Stimulated activated CD4-positive, alpha-beta T cell treated with anti-CD3 and anti-CD28 coated beads, Interleukin-2, amount 100 ng/mL, for 48 hours (primary cell): ENCODE measurements around the gene TAF1.
"Not testable (repeated sequence)": the region's sequence is repeated elsewhere in the genome, so short reads cannot be mapped to it uniquely, and the experiment has no call there.

ENCODE experiments used
- DNase-seq, 2 donors: peaks; one replicate each; pipeline ENCODE4 v3.0.0-alpha.2; 2020

The TAF1 gene

DNA sequence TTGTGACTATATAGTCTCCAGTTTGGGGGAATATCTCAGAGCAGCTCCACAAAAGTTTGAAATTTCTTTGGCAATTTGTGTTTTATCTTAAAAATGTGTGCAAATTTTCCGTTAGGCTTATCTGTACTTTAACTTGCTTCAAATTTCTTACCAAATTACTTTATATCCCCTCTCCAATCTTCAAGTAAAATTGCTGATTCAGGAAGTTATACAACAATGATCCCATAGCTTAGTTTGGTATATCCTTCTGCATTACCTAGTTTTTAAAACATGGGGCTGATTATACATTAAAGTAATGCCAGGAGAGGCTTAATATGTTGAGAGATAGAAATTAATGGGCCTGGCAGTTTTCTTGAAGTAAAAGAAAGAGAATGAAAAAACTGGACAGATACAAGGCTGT is 66.6 kb downstream of the TAF1 start:
- no peak for DNase-seq

DNA sequence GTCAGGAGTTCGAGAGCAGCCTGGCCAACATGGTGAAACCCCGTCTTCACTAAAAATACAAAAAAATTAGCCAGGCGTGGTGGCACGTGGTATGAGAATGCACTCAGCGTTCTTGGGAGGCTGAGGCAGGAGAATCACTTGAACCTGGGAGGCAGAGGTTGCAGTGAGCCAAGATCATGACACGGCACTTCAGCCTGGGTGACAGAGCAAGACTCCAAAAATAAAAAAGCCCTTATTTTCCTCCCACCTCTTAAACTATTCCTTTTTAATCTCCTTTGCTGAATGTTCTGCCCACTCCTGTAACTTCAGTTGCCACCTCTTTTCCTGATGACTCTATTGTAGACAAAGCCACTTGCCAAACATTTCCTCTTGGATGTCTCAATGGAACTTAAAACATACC is 72.6 kb downstream of the TAF1 start:
- no peak for DNase-seq

DNA sequence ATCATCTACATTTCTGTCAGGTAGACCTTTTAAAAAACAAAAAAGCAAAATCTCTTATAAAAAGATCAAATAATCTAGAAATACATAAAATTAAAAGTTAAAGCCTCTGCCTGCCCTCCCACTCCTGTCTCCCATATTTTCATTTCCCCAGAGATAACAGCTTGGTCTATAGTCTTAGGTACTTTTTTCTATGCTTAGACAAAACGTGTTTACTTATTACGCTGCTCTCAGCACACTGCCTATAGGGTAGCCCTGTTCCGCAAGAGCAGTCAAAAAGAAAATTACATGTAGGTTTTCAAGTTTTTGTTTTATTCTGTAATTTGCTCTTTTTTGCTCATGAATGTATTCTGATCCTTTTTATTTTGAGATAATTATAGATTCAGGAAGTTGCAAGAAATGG is 73.3 kb downstream of the TAF1 start:
- DNase-seq, result no peak

DNA sequence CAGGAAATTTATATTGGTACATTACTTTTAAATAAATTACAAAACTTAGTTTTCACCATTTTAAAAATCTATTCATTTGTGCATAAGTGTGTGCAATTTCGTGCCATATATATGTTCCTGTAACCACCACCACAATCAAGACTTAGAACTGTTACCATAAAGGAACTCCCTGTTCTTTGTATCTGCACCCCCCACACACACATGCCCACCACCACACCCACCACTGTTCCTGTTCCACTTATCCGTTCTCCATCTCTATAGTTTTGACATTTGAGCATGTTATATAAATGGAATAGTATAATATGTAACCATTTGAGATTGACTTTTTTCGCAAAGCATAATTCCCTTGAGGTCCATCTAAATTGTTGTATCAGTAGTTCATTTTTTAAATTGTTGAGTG is 73.7 kb downstream of the TAF1 start:
- no peak for DNase-seq

DNA sequence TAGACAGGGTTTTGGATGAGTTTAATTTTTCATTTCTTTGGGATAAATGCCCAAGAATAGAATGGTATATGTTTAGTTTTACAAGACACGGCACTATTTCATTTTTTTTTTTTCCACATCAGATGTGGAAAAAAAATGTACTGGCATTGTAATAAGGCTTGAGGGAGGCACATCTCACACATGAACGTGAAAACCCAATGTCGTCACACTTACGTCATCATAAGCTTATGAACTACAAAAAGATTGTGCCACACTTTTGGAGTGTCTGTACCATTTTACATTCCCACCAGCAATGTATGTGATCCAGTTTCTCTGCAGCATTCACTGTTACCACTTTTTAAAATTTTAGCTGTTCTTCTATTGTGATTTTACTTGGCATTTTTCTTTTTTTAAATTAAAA is 74.2 kb downstream of the TAF1 start:
- no peak for DNase-seq

DNA sequence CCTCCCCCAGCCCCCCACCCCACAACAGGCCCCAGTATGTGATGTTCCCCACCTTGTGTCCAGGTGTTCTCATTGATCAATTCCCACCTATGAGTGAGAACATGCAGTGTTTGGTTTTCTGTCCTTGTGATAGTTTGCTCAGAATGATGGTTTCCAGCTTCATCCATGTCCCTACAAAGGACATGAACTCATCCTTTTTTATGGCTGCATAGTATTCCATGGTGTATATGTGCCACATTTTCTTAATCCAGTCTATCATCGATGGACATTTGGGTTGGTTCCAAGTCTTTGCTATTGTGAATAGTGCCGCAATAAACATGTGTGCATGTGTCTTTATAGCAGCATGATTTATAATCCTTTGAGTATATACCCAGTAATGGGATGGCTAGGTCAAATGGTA is 75.7 kb downstream of the TAF1 start:
- not testable (repeated sequence) for DNase-seq

DNA sequence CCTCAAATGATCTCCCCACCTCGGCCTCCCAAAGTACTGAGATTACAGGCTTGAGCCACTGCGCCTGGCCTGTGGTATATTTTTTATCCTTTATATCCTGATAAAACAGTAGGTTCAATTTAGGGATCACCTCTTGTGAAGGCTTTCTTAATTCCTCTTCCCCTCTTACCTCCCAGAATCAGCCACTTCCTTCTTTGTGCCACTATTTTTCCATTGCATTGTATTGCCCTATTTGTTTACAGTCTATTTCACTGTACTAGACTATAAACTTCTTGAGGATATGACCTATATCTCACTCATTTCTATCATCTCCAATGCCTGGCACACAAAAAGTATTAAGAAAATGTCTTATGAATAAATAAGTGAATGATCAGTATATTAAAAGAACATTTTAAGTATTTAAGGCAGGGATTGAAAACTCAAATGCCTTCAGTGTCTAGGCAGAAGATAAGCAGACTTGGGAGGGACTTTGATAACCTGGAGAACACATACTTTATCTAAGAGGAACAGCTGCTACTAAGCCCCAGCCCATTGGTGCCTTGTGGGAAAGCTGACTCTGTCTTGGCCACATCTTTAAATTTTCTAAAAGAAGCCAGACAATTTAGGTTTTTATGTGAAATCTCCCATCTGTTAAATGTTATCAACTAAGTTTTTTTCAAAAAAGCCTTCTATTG is 84.4 kb downstream of the TAF1 start:
- DNase-seq, result no peak

DNA sequence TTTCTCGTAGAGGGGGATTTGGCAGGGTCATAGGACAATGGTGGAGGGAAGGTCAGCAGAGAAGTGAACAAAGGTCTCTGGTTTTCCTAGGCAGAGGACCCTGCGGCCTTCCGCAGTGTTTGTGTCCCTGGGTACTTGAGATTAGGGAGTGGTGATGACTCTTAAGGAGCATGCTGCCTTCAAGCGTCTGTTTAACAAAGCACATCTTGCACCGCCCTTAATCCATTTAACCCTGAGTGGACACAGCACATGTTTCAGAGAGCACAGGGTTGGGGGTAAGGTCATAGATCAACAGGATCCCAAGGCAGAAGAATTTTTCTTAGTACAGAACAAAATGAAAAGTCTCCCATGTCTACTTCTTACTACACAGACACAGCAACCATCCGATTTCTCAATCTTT is 85.4 kb downstream of the TAF1 start:
- not testable (repeated sequence) for DNase-seq

DNA sequence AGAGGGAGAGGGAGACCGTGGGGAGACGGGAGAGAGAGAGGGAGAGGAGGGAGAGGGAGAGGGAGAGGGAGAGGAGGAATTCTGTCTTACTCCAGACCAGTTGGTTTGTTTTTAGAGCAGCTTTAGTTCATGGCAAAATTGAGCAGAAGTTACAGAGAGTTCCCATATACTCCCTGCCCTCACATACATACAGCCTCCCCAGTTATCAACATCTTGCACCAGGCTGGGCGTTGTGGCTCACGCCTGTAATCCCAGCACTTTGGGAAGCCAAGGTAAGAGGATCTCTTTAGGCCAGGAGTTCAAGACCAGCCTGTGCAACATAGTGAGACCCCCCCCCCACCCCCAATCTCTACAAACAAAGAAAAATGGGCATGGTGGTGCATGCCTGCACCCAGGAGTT is 86.9 kb downstream of the TAF1 start:
- no peak for DNase-seq

DNA sequence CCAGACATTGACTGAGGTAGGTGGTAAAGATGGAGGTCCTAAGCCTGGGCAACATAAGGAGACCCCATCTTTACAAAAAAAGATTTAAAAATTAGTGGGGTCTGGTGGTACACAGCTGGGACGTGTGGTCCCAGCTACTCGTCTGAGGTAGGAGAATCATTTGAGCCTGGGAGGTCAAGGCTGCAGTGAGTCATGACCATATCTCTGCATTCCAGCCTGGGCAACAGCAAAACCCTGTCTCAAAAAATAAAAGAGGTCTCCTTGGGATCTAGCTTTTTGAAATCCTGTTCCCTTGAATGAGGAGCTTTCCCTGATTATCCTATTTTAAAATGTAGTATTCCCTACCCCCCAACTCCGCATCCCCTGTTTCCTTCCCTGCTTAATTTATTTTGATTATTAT is 88.1 kb downstream of the TAF1 start:
- no peak for DNase-seq

DNA sequence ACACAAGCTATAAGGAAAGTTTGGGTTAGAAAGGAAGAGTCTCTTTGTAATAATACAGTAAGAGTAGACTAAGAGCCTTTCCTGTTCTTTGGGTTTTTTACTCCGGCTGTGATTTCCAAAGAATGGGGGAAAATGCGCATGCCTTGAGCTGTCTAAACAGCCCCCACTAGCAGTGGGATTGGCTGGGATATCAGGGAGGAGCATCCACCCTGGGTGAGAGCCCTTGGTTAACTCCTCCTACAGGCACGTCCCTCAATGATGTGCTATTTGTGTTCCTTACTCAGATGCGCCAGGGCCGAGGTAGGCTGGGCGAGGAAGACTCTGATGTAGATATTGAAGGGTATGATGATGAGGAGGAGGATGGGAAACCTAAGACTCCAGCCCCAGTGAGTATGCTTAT is 92.7 kb downstream of the TAF1 start:
- DNase-seq, result no peak

DNA sequence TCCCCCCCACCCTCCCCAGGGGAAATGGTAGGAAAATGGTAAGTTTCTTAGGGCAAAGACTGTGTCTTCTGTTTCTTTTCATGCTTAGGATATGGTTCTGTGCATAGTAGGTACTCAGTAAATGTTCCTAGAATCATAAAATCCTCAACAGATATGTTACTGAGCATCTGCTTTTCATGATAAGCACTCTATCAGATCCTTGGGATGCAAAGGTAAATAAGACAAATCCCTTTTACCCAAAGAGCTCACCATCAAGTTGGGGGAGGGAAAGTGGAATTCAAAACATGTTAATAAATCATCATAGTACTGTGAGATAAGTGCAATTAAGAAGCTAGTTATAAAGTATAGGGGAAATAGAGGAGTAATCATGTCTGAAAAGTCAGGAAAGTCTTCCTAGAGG is 98.8 kb downstream of the TAF1 start:
- DNase-seq, result no peak

DNA sequence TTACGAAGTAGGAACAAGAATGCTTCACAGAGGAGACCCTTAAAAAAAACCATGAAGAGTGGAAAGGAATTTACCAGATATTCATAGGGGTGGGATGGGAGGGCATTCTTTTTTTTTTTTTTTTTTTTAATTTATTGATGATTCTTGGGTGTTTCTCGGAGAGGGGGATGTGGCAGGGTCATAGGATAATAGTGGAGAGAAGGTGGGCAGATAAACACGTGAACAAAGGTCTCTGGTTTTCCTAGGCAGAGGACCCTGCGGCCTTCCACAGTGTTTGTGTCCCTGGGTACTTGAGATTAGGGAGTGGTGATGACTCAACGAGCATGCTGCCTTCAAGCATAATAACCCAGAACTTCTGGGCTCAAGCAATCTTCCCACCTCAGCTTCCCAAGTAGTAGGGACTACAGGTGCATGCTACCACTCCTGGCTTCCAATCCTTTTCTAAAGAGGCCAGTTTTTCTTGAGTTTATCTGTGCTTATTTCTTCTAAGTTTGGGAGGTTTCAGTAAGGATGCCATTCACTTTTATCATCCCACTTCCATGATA is 100.9 kb downstream of the TAF1 start:
- DNase-seq, result no peak

DNA sequence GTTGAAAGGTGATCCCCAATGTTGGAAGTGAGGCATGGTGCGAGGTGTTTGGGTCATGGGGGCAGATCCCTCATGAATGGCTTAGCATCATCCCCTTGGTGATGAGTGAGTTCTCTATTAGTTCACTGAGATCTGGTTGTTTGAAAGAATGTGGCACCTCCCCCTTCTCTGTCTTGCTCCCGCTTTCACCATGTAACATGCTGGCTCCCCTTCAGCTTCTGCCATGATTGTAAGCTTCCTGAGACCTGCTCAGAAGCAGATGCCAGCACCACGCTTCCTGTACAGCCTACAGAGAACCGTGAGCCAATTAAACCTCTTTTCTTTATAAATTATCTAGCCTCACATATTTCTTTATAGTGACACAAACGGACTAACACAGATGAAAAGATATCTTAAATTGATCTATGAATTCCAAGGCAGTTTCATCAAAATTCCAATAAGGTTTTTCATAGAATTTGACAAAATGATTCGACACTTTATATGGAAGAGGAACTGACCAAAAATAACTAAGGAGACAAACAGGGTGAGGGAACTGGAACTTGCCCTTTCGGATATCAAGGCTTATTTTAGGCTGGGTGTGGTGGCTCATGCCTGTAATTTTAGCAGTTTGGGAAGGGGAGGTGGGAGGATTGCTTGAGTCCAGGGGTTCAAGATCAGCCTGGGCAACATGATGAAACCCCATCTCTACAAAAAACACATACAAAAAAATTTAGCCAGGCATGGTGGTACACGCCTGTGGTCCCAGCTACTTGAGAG is 109.8 kb downstream of the TAF1 start:
- DNase-seq, result no peak

DNA sequence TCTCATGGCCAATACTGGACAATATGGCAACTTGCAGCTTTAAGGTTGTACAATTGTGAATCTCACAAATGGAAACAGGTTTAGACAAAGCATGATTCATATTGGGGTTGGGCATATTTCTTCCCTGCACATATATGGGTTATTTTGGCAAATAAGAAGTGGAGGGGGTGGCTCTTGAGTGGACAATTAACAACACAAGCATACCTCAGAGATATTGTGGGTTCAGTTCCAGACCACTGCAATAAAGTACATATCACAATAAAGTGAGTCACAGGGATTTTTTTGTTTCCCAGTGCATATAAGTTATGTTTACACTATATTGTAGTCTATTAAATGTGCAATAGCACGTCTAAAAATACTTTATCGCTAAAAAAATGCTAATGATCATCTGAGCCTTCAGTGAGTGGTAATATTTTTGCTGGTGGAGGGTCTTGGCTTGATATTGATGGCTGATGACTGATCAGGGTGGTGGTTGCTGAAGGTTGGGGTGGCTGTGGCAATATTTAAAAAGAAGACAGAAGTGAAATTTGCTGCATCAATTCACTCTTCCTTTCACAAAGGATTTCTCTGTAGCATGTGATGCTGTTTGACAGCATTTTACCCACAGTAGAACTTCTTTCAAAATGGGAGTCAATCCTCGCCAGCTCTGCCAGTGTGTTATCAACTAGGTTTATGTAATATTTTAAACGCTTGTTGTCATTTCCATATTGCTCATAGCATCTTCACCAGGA is 116.2 kb downstream of the TAF1 start:
- DNase-seq, result no peak

DNA sequence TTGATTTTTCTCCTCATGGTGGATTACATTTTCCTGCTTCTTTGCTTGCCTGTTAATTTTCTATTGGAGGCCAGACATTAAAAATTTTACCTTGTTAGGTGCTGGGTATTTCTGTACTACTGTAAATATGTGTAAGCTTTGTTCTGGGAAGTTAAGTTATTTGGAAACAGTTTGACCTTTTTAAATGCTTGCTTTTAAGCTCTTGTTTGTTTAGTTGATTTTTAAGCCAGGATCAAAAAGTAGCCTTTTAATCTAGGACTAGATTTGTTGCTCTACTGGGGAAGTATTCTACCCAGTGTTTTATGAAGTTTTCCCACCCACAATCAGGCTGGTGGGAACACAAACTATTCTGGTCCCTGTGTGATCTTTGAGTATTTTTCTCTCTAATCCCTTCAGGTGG is 121.7 kb downstream of the TAF1 start:
- DNase-seq, result no peak

DNA sequence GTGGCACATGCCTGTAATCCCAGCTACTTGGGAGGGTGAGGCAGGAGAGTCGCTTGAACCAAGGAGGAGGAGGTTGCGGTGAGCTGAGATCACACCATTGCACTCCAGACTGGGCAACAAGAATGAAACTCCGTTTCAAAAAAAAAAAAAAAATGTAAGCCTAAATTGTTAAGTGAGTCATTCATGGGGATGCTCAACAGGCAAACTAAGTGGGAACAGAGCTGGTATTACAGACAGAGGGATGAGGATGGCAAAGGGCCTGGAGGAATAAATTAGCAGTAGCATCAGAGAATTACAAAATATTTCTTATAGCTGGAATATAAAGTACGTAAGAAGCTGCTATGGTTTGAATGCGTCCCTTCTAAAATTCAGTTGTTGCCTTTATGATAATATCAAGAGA is 123.4 kb downstream of the TAF1 start:
- DNase-seq, result no peak

DNA sequence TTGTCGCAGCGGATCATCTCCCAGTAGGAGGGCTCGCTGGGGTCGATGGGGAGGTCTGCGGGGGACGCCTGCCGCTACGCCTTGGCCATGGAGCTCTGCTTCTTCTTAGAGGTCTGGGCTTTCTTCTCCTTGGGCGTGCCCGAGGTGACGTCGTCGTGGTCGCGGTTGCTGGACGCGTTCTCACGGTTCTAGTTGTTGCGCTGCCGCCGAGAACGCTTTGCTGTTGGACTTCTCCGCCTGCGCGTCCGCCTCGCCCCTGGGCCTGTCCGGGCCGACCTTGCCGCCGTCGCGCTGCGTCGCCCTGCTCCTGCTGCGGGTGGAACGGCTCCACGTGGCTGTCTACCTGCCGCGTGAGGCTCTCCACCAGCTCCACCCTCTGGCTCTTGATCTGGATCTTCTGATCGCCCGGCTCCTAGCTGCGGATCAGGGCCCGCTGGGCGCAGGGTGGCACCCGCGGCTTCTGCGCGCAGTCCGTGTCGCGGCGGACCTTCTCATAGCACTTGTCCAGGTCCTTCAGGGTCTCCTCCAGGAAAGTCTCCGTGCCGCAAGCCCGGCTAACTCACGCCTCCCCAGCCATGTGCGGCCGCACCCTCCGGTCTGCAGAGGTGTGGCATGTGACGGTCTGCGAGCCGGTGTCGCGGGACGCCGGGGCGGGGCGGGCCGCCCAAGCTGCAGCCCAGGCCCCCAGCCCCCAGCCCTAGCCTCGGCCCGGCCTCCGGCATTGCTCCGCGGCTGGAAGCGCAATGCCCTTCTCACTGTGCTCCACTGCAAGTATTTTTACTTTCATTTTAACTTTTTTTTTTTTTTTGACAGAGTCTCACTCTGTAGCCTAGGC is 126.3 kb downstream of the TAF1 start:
- DNase-seq, result peak; percentile 21 to 36

DNA sequence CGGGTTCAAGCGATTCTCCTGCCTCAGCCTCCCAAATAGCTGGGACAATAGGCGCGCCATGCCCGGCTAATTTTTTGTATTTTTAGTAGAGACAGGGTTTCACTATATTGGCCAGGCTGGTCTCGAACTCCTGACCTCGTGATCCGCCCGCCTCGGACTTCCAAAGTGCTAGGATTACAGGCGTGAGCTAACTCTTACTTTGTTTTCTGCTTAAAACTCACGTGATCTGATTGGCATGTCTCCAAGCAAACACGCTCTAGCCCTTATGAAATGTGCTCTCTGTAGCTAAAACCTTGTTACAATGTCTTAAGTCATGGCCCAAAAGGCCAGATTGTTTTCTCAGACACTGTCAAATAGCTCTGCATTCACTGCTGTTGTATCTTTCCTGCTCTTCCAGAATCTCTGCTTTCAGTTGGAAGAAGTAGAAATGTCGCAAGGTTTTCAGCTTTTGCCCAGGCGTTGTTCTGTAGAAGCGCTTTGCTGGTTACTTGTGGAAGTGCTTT is 127.0 kb downstream of the TAF1 start:
- DNase-seq, result no peak

DNA sequence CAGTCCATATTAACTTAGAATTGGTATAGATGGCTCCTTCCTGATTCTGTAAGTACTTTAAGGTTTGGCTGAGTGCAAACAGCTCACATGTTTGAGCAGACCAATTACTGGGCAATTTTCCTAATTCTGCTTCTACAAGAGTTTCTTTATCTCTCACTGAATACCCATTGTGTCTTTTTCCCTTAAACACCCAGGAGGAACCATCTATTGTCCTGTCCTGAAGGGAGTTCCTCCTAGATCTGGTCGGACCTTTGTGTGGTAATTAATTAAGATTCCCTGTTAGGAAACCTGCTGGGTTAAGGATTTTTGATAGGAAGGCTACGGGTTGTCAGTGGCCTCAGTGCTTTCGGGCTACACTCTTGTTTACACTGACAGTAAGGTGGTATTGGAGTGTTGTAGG is 129.8 kb downstream of the TAF1 start:
- not testable (repeated sequence) for DNase-seq

DNA sequence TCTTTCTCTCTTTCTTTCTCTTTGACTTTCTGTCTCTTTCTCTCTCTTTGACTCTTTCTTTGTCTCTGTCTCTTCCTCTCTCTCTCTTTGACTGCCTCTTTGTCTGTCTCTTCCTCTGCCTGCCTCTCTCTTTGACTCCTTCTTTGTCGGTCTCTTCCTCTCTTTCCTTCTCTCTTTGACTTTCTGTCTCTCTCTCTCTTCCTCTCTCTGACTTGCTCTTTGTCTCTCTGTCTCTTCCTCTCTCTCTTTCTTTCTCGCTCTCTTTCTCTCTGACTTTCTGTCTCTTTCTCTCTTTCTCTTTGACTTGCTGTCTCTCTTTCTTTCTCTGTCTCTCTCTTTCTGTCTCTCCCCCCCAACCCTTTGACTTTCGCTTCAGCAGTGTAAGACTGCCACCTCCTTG is 130.3 kb downstream of the TAF1 start:
- no peak for DNase-seq

DNA sequence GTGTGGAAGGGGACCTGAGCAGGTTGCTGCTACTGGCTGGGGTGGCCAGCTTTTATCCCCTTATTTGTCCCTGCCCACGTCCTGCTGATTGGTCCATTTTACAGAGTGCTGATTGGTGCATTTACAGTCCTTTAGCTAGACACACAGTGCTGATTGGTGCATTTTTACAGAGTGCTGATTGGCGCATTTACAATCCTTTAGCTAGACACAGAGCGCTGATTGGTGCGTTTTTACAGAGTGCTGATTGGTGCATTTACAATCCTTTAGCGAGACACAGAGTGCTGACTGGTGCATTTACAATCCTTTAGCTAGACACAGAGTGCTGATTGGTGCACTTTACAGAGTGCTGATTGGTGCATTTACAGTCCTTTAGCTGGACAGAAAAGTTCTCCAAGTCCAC is 135.9 kb downstream of the TAF1 start:
- DNase-seq, result not testable (repeated sequence)

DNA sequence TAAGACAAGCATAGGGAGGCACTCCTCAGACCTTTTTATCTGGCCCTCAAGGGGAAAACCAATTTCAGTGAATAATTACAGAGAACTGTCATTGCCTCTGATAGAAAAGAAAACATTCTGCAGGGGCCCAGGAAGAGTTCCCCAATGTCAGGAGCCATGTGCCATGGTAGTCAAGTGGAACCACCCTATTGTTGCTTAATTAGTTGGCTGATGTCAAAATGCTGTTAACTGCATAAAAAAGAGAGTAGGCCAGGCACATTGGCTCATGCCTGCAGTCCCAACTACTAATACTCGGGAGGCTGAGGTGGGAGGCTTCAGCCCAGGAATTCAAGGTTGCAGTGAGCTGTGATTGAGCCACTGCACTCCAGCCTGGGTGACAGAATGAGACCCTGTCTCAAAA is 138.2 kb downstream of the TAF1 start:
- DNase-seq, result no peak
